Measurements from ENCODE around the gene RPL12. TPM values are rescaled to one million over a fixed set of nuclear protein-coding genes. Genes with fewer than 3 reads are reported as not detected.

The RPL12 gene
- total RNA-seq, 1 donor from 2014 or later = 4,885 TPM

DNA sequence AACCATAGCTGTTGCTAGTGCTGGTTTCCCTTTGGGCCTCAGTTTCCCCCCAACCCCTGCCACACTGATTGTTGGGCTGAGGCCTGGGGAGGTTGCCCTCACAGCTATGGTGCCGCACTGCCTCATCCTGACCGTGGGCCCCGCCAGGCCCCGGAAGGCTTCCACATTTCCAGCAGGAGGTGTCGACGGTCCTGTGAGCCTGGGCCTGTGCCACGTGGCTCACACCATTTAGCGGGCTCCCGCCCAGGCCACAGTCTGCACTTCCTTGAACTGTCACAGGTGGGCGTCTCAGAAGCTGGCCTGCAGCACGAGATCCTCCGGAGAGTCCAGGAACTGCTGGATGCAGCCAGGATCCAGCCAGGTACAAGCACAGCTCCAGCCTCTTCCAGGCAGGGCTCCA, 45.8 kb upstream of the RPL12 start:
- peaks cover 2% of the 10 kb centered on the region for H3K36me3 ChIP-seq (ENCODE audit: control insufficient read depth, insufficient read depth, low read length)
- no peaks in the 10 kb centered on the region for H3K27me3 ChIP-seq (ENCODE audit: control insufficient read depth, insufficient read depth, low read length)
- DNase-seq (ENCODE audit: low read depth) = no peak
- TF ChIP-seq, protein P1, sequence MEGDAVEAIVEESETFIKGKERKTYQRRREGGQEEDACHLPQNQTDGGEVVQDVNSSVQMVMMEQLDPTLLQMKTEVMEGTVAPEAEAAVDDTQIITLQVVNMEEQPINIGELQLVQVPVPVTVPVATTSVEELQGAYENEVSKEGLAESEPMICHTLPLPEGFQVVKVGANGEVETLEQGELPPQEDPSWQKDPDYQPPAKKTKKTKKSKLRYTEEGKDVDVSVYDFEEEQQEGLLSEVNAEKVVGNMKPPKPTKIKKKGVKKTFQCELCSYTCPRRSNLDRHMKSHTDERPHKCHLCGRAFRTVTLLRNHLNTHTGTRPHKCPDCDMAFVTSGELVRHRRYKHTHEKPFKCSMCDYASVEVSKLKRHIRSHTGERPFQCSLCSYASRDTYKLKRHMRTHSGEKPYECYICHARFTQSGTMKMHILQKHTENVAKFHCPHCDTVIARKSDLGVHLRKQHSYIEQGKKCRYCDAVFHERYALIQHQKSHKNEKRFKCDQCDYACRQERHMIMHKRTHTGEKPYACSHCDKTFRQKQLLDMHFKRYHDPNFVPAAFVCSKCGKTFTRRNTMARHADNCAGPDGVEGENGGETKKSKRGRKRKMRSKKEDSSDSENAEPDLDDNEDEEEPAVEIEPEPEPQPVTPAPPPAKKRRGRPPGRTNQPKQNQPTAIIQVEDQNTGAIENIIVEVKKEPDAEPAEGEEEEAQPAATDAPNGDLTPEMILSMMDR (IDR thresholded peaks at IDR 0.05; ENCODE audit: insufficient read depth, low read length, poor library complexity, severe bottlenecking) = no peak
- H3K4me3 ChIP-seq (ENCODE audit: low read depth, low read length) = no peak overlapping the region

DNA sequence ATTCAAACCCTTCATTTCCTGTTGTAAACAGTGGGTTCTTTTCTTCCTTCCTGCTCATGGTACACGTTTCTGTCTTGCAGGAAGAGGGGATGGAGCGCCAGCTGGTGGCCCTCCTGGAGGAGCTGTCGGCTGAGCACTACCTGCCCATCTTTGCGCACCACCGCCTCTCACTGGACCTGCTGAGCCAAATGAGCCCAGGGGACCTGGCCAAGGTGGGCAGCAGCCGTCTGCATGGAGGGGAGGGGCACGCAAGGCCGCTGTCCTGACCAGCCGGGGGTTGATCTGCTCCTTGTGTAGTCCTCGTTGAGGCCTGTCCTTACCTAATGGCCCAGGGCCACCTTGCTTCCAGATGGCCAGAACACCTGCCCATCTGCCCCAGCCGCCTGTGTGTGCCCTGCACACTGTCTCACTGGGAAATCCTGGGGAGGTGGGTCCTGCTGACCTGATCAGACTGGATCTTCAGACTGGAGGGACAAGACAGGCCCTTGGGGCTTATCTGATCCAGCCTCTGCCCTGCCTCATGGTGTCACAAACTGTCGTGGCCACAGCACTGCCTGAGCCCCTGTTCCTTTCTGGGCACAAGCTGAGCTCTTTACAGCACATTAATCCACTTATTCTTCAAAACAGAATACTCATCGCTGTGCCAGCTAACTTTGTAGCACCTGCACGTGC, 44.8 kb upstream of the RPL12 start:
- peaks cover 2% of the 10 kb centered on the region for H3K36me3 ChIP-seq (ENCODE audit: control insufficient read depth, insufficient read depth, low read length)
- H3K27me3 ChIP-seq (ENCODE audit: control insufficient read depth, insufficient read depth, low read length) = no peaks in the 10 kb centered on the region
- TF ChIP-seq, protein P1 (IDR thresholded peaks at IDR 0.05; ENCODE audit: insufficient read depth, low read length, poor library complexity, severe bottlenecking) = peak; percentile 12
- no peak for DNase-seq (ENCODE audit: low read depth)
- no peak overlapping the region for H3K4me3 ChIP-seq (ENCODE audit: low read depth, low read length)

DNA sequence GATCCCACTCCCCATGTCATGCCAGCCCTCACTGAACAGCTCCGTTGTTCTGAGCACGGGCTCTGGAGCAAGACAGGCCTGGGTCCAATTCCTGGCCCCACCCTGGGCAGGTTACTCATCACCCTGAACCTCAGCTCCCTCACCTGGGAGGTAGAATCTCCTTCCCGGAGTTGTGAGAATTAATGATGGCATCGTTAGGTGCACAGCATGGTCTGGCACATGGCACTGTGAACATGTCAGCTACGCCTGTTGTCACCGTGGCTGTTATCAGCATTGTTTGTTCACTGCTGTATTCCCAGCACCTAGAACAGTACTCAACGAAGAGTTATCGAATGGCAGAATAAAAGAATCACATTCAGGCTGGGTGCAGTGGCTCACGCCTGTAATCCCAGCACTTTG, 43.1 kb upstream of the RPL12 start:
- DNase-seq (ENCODE audit: low read depth) = no peak
- no peaks in the 10 kb centered on the region for H3K27me3 ChIP-seq (ENCODE audit: control insufficient read depth, insufficient read depth, low read length)
- H3K4me3 ChIP-seq (ENCODE audit: low read depth, low read length) = no peak overlapping the region
- TF ChIP-seq, protein P1 (IDR thresholded peaks at IDR 0.05; ENCODE audit: insufficient read depth, low read length, poor library complexity, severe bottlenecking) = no peak
- peaks cover 2% of the 10 kb centered on the region for H3K36me3 ChIP-seq (ENCODE audit: control insufficient read depth, insufficient read depth, low read length)

DNA sequence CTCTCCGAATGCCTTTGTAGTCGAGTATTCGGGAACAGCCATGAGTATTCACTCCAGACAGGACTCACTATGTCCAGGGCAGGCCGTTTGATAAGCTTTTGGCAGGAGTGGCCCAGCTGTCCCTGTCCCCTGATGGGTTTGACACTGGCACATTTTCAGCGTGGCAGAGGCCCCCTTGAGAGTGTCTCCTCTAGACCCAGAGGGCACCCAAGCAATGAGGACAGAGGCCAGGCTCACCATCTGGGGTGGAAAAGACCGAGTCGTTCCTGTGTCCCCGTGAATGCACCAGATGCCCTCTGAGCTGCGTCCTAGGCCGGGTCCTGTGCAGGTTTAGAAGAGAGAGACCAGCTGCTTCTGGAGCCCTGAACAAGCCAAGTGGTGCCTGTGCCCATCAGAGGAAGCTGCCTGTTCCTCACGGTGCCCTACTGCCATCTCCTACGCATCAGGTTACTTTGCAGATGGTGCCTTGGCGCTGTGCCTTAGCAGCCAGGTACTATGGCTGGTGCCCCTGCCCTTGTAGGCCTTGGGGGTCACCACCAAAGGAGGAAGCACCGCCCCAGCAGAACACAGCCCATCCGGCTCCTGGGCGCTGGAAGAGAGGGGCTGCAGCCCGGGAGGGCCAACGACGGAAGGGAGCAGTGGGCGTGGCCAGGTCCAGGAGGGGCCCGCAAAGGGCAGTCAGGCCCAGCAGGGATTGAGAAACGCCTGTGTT, 42.5 kb upstream of the RPL12 start:
- TF ChIP-seq, protein P1 (IDR thresholded peaks at IDR 0.05; ENCODE audit: insufficient read depth, low read length, poor library complexity, severe bottlenecking) = no peak
- H3K36me3 ChIP-seq (ENCODE audit: control insufficient read depth, insufficient read depth, low read length) = peaks cover 2% of the 10 kb centered on the region
- H3K4me3 ChIP-seq (ENCODE audit: low read depth, low read length) = no peak overlapping the region
- no peak for DNase-seq (ENCODE audit: low read depth)
- no peaks in the 10 kb centered on the region for H3K27me3 ChIP-seq (ENCODE audit: control insufficient read depth, insufficient read depth, low read length)

DNA sequence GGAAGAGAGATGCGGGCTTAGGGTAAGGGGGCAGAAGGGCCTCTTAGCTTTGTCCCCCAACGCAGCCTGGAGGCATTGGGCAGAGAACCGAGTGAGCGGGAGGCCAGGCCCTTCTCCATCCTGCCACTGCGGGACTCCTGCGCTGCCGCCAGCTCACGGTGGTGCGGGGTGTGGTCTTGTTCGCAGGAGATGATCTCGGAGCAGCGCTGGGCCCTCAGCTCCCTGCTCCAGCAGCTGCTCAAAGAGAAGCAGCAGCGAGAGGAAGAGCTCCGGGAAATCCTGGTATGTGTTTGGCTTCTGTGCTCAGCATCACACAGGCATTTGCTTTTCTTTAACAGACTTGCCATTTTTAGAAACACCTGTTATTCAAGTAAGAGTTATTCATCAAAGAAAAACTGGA, 41.4 kb upstream of the RPL12 start:
- Histone ChIP-seq H3K36me3 (ENCODE audit: control insufficient read depth, insufficient read depth, low read length) (no peaks in the 10 kb centered on the region), H3K4me3 (ENCODE audit: low read depth, low read length) (no peak overlapping the region), H3K27me3 (ENCODE audit: control insufficient read depth, insufficient read depth, low read length) (no peaks in the 10 kb centered on the region)
- DNase-seq (ENCODE audit: low read depth) = no peak
- TF ChIP-seq, protein P1 (IDR thresholded peaks at IDR 0.05; ENCODE audit: insufficient read depth, low read length, poor library complexity, severe bottlenecking) = no peak
